RPMI7951 (cell line): Measurements from ENCODE around the gene COA1. TPM values are rescaled to one million over a fixed set of nuclear protein-coding genes. Genes with fewer than 3 reads are reported as not detected.
A peak's percentile ranks its signal among the peaks of the same experiment; 100 is the strongest.
"Not testable (repeated sequence)": the region's sequence is repeated elsewhere in the genome, so short reads cannot be mapped to it uniquely, and the experiment has no call there.

Experiments used
- DNase-seq: peaks from one replicate; pipeline ENCODE4 v3.0.0-alpha.2; 2012; ENCODE audit warnings: low read depth
- total RNA-seq: library from RNA; depleted of rRNA; stranded (reverse); fragments of >200 nt; shearing (Covaris generic); gene quantifications from 2 replicates; pipeline ENCODE4 v1.2.3, GENCODE V29; 2014; rRNA removed

The COA1 gene, protein sequence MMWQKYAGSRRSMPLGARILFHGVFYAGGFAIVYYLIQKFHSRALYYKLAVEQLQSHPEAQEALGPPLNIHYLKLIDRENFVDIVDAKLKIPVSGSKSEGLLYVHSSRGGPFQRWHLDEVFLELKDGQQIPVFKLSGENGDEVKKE
- total RNA-seq, result 228 and 245 TPM in 2 replicates

- DNase-seq, result peak; percentile 93
Observed at GRCh38 chr7:43729214-43729923, at the start of gene COA1. Gene COA1, minus strand, starts transcription at chr7:43729523. Its CDS starts 80,909 bp downstream, at chr7:43648614.

DNA sequence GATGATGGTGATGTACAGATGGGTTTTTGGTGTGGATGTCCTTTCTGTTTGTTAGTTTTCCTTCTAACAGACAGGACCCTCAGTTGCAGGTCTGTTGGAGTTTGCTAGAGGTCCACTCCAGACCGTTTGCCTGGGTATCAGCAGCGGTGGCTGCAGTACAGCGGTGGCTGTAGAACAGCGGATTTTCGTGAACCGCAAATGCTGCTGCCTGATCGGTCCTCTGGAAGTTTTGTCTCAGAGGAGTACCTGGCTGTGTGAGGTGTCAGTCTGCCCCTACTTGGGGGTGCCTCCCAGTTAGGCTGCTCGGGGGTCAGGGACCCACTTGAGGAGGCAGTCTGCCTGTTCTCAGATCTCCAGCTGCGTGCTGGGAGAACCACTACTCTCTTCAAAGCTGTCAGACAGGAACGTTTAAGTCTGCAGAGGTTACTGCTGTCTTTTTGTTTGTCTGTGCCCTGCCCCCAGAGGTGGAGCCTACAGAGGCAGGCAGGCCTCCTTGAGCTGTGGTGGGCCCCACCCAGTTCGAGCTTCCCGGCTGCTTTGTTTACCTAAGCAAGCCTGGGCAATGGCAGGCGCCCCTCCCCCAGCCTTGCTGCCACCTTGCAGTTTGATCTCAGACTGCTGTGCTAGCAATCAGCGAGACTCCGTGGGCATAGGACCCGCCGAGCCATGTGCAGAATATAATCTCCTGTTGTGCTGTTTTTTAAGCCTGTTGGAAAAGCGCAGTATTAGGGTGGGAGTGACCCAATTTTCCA, 49.1 kb upstream of the COA1 start:
- DNase-seq, result not testable (repeated sequence)

DNA sequence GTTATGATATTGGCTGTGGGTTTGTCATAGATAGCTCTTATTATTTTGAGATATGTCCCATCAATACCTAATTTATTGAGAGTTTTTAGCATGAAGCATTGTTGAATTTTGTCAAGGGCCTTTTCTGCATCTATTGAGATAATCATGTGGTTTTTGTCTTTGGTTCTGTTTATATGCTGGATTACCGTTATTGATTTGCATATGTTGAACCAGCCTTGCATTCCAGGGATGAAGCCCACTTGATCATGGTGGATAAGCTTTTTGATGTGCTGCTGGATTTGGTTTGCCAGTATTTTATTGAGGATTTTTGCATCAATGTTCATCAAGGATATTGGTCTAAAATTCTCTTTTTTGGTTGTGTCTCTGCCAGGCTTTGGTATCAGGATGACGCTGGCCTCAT, 45.9 kb upstream of the COA1 start:
- not testable (repeated sequence) for DNase-seq

GRCh38 chr7:43773268-43773667, 43.9 kb upstream of the COA1 start:
- DNase-seq, result not testable (repeated sequence)

DNA sequence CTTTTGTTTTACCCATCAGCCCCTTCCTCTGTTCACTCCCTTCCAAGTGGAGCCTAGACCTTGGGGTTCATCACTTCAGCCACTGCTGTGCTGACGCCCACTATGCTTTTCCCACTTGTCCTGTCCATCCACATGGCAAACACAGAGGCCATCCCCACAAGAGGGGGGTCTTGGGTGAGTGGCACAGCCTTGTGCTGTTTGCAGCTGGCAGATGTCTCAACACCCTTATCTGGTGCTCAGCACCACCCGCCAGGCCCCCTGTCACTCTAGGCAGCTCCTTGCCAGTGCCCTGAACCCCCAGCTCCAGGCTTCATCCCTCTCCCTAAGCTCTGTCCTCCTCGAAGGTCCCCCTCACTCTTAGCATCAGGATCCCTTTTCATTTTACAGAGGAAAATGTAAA, 42.2 kb upstream of the COA1 start:
- no peak for DNase-seq

DNA sequence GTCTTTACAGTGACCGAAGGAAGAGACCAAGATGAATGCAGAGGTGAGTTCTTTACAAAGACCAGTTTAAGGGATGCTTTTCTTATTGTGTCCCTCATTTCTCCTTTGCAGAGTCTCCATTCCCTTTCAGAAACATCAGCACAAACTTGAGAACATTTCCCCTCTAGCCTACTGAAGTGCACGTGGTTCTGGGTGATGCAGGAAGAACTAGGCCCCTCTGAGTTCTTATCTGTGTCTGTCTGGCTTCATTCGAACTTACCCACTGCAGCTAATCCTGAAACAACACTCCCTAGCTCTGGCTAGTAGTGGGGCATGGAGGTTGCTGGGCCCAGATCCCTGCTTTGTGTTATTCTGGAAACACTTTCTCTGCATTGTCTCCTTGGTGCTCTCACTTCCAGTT, 41.8 kb upstream of the COA1 start:
- DNase-seq, result no peak

DNA sequence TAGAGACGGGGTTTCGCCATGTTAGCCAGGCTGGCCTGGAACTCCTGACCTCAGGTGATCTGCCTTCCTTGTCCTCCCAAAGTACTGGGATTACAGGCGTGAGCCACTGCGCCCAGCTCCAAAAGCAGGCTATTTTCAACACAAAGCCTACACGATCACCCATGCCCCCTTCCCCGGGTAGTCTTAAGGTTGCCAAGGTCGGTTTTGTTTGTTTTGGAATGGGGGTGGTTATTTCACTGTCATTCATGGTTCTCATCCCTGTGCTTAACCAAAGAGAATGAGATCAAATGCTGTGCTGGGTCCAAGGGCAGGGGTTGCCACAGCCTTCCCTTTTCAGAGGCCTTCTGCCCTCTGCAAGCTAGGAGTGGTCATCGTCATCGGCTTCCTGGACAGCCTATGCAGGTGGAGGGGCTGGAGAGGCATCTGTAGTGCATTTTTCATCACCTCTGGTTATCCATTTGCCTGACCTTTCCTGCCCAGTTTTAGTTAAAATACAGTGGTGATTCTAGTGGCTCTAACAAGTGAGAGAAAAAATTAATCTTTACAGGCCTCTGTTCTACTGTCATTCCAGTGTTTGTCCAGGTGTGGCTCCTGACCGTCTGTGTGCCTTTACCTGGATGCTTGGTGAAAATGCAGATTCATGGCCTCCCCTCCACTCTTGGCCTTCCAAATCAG, 40.6 kb upstream of the COA1 start:
- DNase-seq, result no peak

DNA sequence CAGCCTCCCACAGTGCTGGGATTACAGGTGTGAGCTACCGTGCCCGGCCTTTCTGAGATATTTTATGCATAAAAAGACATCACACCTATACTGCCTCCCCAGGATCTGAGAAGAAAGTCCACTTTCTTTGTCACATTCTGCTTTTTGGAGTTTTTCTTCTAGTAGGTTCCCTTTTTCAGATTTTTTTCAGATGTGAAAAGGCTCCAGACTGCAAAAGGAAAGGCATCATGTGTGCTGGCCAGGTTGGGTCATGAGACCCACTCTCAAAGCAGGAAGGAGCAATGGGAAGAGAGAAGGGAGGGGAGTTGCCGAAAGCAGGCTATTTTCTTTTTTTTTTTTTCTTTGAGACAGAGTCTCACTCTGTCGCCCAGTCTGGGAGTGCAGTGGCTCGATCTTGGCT, 40.0 kb upstream of the COA1 start:
- no peak for DNase-seq

- DNase-seq, result no peak
Observed at GRCh38 chr7:43768887-43769272, 39.6 kb upstream of the COA1 start.

DNA sequence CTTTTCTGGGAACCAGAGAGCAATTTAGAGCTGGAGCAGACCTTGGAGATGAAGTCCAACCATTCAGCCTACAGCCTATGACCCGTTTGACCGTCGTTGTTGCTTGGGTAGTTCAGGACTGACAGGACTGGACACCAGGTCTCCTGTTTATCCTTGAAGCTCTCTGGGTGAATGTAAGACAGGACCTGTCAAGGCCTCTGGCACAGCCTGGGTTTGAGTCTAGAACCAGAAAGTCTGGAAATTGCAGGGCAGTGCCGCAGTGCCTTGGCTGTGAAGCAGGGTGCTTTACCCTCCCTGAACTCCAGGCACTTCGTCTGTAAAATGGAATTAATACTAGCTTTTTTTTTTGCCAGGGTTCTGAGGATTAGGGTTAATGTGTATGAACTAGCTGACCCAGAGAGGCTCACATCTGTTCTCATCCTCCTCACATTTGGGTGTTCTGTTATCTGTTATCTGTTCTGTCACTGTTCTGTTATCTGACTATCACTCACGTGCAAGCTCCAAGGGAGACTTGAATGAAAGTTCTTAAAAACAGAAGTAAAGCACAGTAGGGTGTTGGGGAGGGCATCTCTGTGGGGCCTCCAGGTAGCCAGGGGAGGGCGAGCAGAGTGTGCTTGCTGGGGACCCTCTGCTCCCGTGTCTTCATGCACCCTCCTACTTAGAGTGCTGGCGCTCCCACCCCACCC, 39.0 kb upstream of the COA1 start:
- DNase-seq, result no peak

GRCh38 chr7:43767311-43767710, 38.0 kb upstream of the COA1 start:
- no peak for DNase-seq

- no peak for DNase-seq
Observed at GRCh38 chr7:43766564-43766963, 37.2 kb upstream of the COA1 start.

DNA sequence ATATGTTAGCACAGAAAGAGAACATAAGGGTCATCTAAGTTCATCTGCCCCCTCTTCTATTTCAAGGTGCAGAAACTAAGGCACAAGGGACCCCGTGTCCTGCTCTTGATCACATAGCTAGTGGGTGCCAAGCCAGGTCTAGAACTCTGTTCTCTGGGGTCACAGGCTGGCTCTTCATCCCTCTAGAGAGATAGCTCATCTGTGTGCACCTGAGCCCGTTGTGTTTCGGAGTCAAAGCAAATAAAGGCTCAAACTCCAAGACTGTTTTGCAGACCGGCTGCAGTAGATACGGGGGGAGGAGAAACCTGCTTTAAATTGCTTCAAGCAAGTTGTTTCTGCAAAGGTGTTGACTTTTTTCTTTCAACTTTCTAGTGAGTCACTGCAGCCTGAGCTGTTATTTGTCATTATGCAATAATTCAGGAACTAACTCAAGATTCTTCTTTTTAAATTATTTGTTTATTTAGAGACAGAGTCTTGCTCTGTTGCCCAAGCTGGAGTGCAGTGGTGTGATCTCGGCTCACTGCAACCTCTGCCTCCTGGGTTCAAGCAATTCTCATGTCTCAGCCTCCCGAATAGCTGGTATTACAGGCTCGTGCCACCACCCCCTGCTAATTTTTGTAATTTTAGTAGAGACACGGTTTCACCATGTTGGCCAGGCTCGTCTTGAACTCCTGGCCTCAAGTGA, 35.6 kb upstream of the COA1 start:
- DNase-seq, result no peak

DNA sequence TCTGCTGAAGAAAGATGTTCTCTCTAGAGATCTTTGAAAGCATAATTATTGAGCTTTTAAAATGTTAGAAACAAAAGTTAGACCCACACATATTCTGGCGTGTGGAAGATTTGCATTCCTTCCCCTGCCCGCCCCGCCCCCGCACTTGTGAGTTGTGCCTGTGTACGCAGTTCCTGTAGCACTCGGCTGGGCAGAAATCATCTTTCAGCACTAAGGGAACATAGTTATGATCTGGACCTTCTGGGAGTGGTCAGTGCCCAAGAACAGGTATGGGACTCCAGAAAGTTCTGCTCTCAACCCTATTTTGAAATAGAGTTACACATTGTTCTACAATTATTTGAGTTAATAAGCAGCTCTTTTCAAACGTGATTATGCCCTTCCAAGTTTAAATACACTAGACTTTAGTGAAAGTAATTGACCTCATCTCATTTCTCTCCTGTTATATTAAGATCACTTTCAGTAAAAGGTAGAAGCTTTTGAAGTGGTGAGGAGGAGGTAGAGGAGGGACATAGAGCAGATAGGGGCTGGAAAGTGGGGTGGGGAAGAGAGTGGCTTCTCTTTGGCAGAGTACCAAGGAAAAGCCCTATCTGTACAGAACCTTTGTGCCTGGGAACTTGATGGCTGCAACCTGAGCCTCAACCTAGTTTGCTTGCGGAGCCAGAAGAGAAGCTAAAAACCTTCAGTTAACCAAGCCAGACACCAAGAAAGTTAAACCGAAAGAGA, 34.9 kb upstream of the COA1 start:
- no peak for DNase-seq

DNA sequence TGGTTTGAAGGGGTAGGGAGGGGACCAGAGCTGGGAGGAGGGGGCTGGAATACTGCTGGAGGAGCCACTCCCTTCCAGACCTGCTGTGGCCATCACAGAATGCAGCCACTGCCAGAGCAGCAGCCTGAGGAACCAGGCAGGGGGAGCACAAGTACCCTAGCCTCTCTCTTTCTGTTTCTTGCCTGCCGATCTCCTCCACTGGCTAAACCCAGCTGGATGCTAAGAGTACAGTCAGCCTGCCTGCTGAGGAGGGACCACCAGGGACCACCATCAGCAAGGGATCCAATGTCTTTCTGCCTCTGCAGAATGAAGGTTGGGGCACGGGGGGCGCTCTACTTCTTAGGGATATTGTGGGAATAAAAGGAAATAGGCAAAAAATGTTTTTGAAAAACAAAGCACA, 33.9 kb upstream of the COA1 start:
- no peak for DNase-seq

GRCh38 chr7:43761938-43762692, 32.8 kb upstream of the COA1 start:
- no peak for DNase-seq

- no peak for DNase-seq
Observed at GRCh38 chr7:43761382-43761781, 32.1 kb upstream of the COA1 start.

- no peak for DNase-seq
Observed at GRCh38 chr7:43760861-43761260, 31.5 kb upstream of the COA1 start.

DNA sequence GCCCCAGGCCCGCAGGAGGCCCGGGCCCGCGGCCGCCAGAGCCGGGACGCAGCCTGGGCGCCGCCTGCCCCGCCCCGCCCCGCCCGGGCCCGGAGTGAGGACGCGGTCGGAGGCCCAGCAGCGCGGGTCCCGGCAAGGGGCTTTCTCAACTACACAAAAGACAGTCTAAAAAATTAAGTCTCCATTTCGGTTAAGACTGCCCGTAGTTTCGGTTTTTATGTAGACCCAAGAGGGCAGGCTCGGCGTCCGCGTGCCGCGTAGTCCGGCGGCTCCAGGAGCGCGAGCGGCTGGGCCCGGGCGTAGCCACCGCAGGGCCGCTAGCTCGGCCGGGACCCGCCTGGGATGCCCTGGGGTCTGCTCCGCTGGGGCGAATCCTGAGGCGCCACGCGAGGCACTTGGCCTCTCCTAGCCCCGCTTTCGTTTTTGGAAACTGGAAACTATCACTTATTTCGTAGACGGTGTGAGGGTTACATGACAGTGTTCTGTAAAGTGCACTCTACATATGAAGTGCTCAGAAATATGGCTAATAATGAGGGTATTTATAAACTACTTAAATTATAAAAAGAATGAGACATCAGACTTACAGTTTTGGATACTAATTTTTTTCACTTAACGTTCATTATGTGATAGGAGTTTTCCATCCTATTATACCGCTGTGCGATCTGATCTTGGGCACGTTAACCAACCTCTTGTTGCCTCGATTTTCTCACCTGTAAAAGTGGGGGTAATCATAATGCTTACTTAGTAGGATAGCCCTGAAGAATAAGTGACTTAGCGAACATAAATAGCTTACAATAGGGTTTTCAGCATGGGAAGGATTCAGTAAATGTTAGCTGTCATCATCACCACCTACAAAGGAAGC, 29.7 kb upstream of the COA1 start:
- DNase-seq, result peak; percentile 65
